ENCODE results near the gene SESN2. TPM values are rescaled to one million over a fixed set of nuclear protein-coding genes. Genes with fewer than 3 reads are reported as not detected.

Gene SESN2
- total and polyA plus RNA-seq, 7 donors = 4.9 to 36.5 (median 6.3) TPM

- Histone ChIP-seq H3K4me1 (peaks cover 0 to 22% (median 15%) of the 10 kb centered on the region in 4 donors), H3K36me3 (peaks cover 0 to 13% (median 0%) of the 10 kb centered on the region in 4 donors), H3K9me3 (no peaks in the 10 kb centered on the region), H3K4me3 (no peak overlapping the region), H3K27ac (no peak overlapping the region), H3K27me3 (no peaks in the 10 kb centered on the region)
- WGBS, 2 donors = 91 to 97% methylated on average over 1 of the region's 1 CpG
- intact Hi-C loops (cut with DNase I) = loop anchor here (5.0 kb wide), 1 partner anchor 57 kb away; no protein-coding TSS in a partner anchor
- TF ChIP-seq POLR2AphosphoS5 (IDR thresholded peaks at IDR 0.05) (no peak), CTCF (IDR thresholded peaks at IDR 0.05) (no peak), EP300 (IDR thresholded peaks at IDR 0.05) (no peak), POLR2A (IDR thresholded peaks at IDR 0.05) (no peak)
- DNase-seq = peak; percentile 46
These were observed 5.6 kb downstream of the SESN2 start for GRCh38 chr1:28264897-28265296.

GRCh38 chr1:28265577-28265976 is 6.3 kb downstream of the SESN2 start:
- H3K36me3 ChIP-seq = peaks cover 0 to 17% (median under 1%) of the 10 kb centered on the region in 4 donors
- no peak overlapping the region for H3K27ac ChIP-seq
- peaks cover 0 to 18% (median 12%) of the 10 kb centered on the region in 4 donors for H3K4me1 ChIP-seq
- no peaks in the 10 kb centered on the region for H3K9me3 ChIP-seq
- H3K27me3 ChIP-seq = no peaks in the 10 kb centered on the region
- WGBS, 2 donors = 93 to 95% methylated on average over 8 of the region's 8 CpGs
- peak; percentile 35 for DNase-seq
- intact Hi-C loops (cut with DNase I) = loop anchor here (5.0 kb wide), 1 partner anchor 57 kb away; no protein-coding TSS in a partner anchor
- TF ChIP-seq POLR2AphosphoS5 (IDR thresholded peaks at IDR 0.05) = no peak
- TF ChIP-seq POLR2A (IDR thresholded peaks at IDR 0.05) = no peak
- no peak for TF ChIP-seq EP300 (IDR thresholded peaks at IDR 0.05)
- TF ChIP-seq CTCF (IDR thresholded peaks at IDR 0.05) = no peak
- H3K4me3 ChIP-seq = no peak overlapping the region

GRCh38 chr1:28266920-28267322 is 7.6 kb downstream of the SESN2 start:
- Histone ChIP-seq H3K27ac (no peak overlapping the region), H3K36me3 (peaks cover 0 to 31% (median 6%) of the 10 kb centered on the region in 4 donors), H3K27me3 (no peaks in the 10 kb centered on the region), H3K4me1 (peaks cover 0 to 5% (median 2%) of the 10 kb centered on the region in 4 donors), H3K9me3 (no peaks in the 10 kb centered on the region), H3K4me3 (no peak overlapping the region)
- TF ChIP-seq CTCF (IDR thresholded peaks at IDR 0.05) = no peak
- TF ChIP-seq EP300 (IDR thresholded peaks at IDR 0.05) = no peak
- TF ChIP-seq POLR2A (IDR thresholded peaks at IDR 0.05) = no peak
- no peak for TF ChIP-seq POLR2AphosphoS5 (IDR thresholded peaks at IDR 0.05)
- intact Hi-C loops (cut with DNase I) = loop anchor here (5.0 kb wide), 1 partner anchor 55 kb away; no protein-coding TSS in a partner anchor
- DNase-seq = peak; percentile 54
- WGBS, 2 donors = 86 to 89% methylated on average over 5 of the region's 5 CpGs

- intact Hi-C loops (cut with DNase I) = loop anchor here (5.0 kb wide), 1 partner anchor 55 kb away; no protein-coding TSS in a partner anchor
- H3K27me3 ChIP-seq = no peaks in the 10 kb centered on the region
- peak; percentile 1 for DNase-seq
- H3K27ac ChIP-seq = no peak overlapping the region
- WGBS, 2 donors = 90 to 92% methylated on average over 2 of the region's 2 CpGs
- H3K4me3 ChIP-seq = no peak overlapping the region
- H3K36me3 ChIP-seq = peaks cover 0 to 38% (median 12%) of the 10 kb centered on the region in 4 donors
- H3K9me3 ChIP-seq = no peaks in the 10 kb centered on the region
- TF ChIP-seq POLR2A (IDR thresholded peaks at IDR 0.05) = no peak
- no peak for TF ChIP-seq CTCF (IDR thresholded peaks at IDR 0.05)
- peaks cover 0 to 5% (median 0%) of the 10 kb centered on the region in 4 donors for H3K4me1 ChIP-seq
These were observed 8.3 kb downstream of the SESN2 start for GRCh38 chr1:28267633-28268032.

- Histone ChIP-seq H3K27me3 (no peaks in the 10 kb centered on the region), H3K36me3 (peaks cover 7 to 57% (median 30%) of the 10 kb centered on the region in 4 donors), H3K9me3 (no peaks in the 10 kb centered on the region), H3K4me3 (no peak overlapping the region), H3K27ac (no peak overlapping the region), H3K4me1 (peaks cover 0 to 5% (median 0%) of the 10 kb centered on the region in 4 donors)
- intact Hi-C loops (cut with DNase I) = loop anchor here (5.0 kb wide), 1 partner anchor 53 kb away; no protein-coding TSS in a partner anchor
- DNase-seq = no peak
- TF ChIP-seq EP300 (IDR thresholded peaks at IDR 0.05) (no peak), CTCF (IDR thresholded peaks at IDR 0.05) (no peak), POLR2A (IDR thresholded peaks at IDR 0.05) (no peak), POLR2AphosphoS5 (IDR thresholded peaks at IDR 0.05) (no peak)
- WGBS, 2 donors = 56 to 84% methylated on average over 2 of the region's 2 CpGs
These were observed 10.2 kb downstream of the SESN2 start for GRCh38 chr1:28269529-28269928.

All from sigmoid colon (tissue), 7 donors.